HepG2 (cell line): ENCODE measurements around the gene SLAIN2. TPM values are rescaled to one million over a fixed set of nuclear protein-coding genes. Genes with fewer than 3 reads are reported as not detected.
A peak's percentile ranks its signal among the peaks of the same experiment; 100 is the strongest.

Source experiments
- ATAC-seq: fragments of 200-7000 bp; cut with Tn5 transposase; 3 replicates; pipeline ENCODE4 v1.9.1; 2020; ENCODE audit warnings: mild to moderate bottlenecking, moderate library complexity
- BruUV-seq: library from RNA; stranded (reverse); fragments of 400-500 nt; replicated peaks from 2 replicates; lab custom pipeline; 2021; lab: Mats Ljungman, UMichigan
- CTCF ChIA-PET: fragments of 300-600 bp; formaldehyde crosslinking; extraction: SDS; loops from one replicate; lab custom pipeline; 2021; ENCODE audit warnings: low total read pairs, inconsistent platforms, low intra/inter-chr PET ratio; lab: Yijun Ruan, JAX
- POLR2A ChIA-PET: fragments of 350-600 bp; sonication (Branson Sonifier 250); formaldehyde crosslinking; loops from one replicate; lab custom pipeline; 2020; ENCODE audit warnings: antibody characterized with exemption, inconsistent platforms; lab: Yijun Ruan, JAX
- DNase-seq: peaks from one replicate; pipeline ENCODE4 v3.0.0-alpha.2; 2015; ENCODE audit warnings: low spot score
- FAIRE-seq: peaks from 3 replicates; lab custom pipeline; 2011; peaks lifted over from hg19 to GRCh38; lab: Jason Lieb, UNC
- H2AFZ ChIP-seq: one replicate; pipeline ENCODE4 v1.6.1; 2011; ENCODE audit warnings: low read length, inconsistent platforms
- H3K27ac ChIP-seq: fragments of 300-600 bp; 3 replicates; pipeline ENCODE4 v1.8.0; 2011; ENCODE audit warnings: mixed run types, mild to moderate bottlenecking, mixed read lengths, low read length, inconsistent platforms; ENCODE audit not compliant: insufficient read depth; ENCODE audit errors: extremely low read length
- H3K27me3 ChIP-seq, 2 experiments: fragments of 200-600 bp in 1 of 2; 2 replicates in 1 of 2; 3 replicates in 1 of 2; pipeline versions ENCODE4 v1.6.0 to v1.8.0; 2011; ENCODE audit warnings: low read length in 2 of 2, mild to moderate bottlenecking in 2 of 2, moderate library complexity in 2 of 2, inconsistent platforms in 1 of 2; ENCODE audit not compliant: insufficient read depth in 2 of 2, control insufficient read depth in 1 of 2
- H3K36me3 ChIP-seq, 2 experiments: fragments of 200-600 bp in 1 of 2; replicated peaks in 1 of 2; 2 replicates in 1 of 2; 3 replicates in 1 of 2; pipeline versions ENCODE4 v1.5.1 to v1.8.0; 2011; ENCODE audit warnings: low read length in 2 of 2, inconsistent platforms in 1 of 2; ENCODE audit not compliant: insufficient read depth in 2 of 2, control insufficient read depth in 1 of 2
- H3K4me1 ChIP-seq: 2 replicates; pipeline ENCODE4 v1.5.1; 2012; ENCODE audit warnings: low read length, inconsistent platforms; ENCODE audit not compliant: insufficient read depth
- H3K4me2 ChIP-seq: 2 replicates; pipeline ENCODE4 v1.6.0; 2011; ENCODE audit warnings: low read depth, low read length, inconsistent platforms
- H3K4me3 ChIP-seq, 3 experiments: fragments of 200-600 bp in 1 of 3; sonication (generic), shearing (Covaris generic) in 1 of 3; replicated peaks in 1 of 3; 2 replicates each; pipeline ENCODE4 v1.5.1; 2011 to 2016; ENCODE audit warnings: low read length in 3 of 3, inconsistent platforms in 2 of 3, low read depth in 2 of 3, mild to moderate bottlenecking in 2 of 3, control low read depth in 1 of 3, mixed read lengths in 1 of 3; ENCODE audit not compliant: insufficient read depth in 1 of 3
- H3K79me2 ChIP-seq: one replicate; pipeline ENCODE4 v1.6.1; 2011; ENCODE audit warnings: low read length, inconsistent platforms; ENCODE audit not compliant: insufficient read depth
- H3K9ac ChIP-seq: 2 replicates; pipeline ENCODE4 v1.6.0; 2011; ENCODE audit warnings: mild to moderate bottlenecking, low read depth, low read length, inconsistent platforms; ENCODE audit not compliant: insufficient read depth
- H3K9me3 ChIP-seq: 2 replicates; pipeline ENCODE4 v1.5.1; 2012; ENCODE audit warnings: mild to moderate bottlenecking, low read length
- H4K20me1 ChIP-seq: 2 replicates; pipeline ENCODE4 v1.6.0; 2011; ENCODE audit warnings: inconsistent platforms, mild to moderate bottlenecking, low read length, moderate library complexity; ENCODE audit not compliant: insufficient read depth
- CCDC6 ChIP-seq: sonication (generic); formaldehyde crosslinking; IDR thresholded peaks from 2 replicates; pipeline ENCODE4 v1.8.1; 2022; ENCODE audit warnings: mild to moderate bottlenecking, missing genetic modification reagents, moderate library complexity
- FOXM1 ChIP-seq: sonication (generic); formaldehyde crosslinking; IDR thresholded peaks from 2 replicates; pipeline ENCODE4 v1.5.0; 2020; ENCODE audit warnings: missing genetic modification reagents
- GZF1 ChIP-seq: sonication (generic); formaldehyde crosslinking; IDR thresholded peaks from 2 replicates; pipeline ENCODE4 v1.5.1; 2020; ENCODE audit warnings: mild to moderate bottlenecking, missing genetic modification reagents
- ISX ChIP-seq: sonication (generic); formaldehyde crosslinking; conservative IDR thresholded peaks from 2 replicates; pipeline ENCODE4 v1.5.0; 2020; ENCODE audit warnings: missing genetic modification reagents
- RBM39 ChIP-seq: fragments of 200-400 bp; formaldehyde crosslinking; IDR thresholded peaks from one replicate; pipeline ENCODE4 v1.6.1; 2018; ENCODE audit warnings: antibody characterized with exemption, mild to moderate bottlenecking, low read depth, low read length; ENCODE audit not compliant: poor library complexity, severe bottlenecking
- RCOR2 ChIP-seq: IDR thresholded peaks from 2 replicates; pipeline ENCODE4 v1.6.1; 2016; ENCODE audit warnings: missing biosample characterization, missing genetic modification reagents
- ZKSCAN8 ChIP-seq: IDR thresholded peaks from 2 replicates; pipeline ENCODE4 v1.6.1; 2016; ENCODE audit warnings: borderline replicate concordance, missing genetic modification reagents, missing compliant biosample characterization
- ZNF292 ChIP-seq: sonication (generic); formaldehyde crosslinking; IDR thresholded peaks from 2 replicates; pipeline ENCODE4 v1.8.1; 2022; ENCODE audit warnings: mild to moderate bottlenecking, low read depth, missing genetic modification reagents, borderline replicate concordance
- ZNF317 ChIP-seq: sonication (generic); formaldehyde crosslinking; IDR thresholded peaks from 2 replicates; pipeline ENCODE4 v1.5.0; 2020; ENCODE audit warnings: mild to moderate bottlenecking, missing genetic modification reagents
- ZNF34 ChIP-seq: sonication (generic); formaldehyde crosslinking; IDR thresholded peaks from 2 replicates; pipeline ENCODE4 v1.4.0; 2020; ENCODE audit warnings: mild to moderate bottlenecking, missing genetic modification reagents, borderline replicate concordance
- ZNF557 ChIP-seq: sonication (generic); formaldehyde crosslinking; IDR thresholded peaks from 2 replicates; pipeline ENCODE4 v1.4.0; 2020; ENCODE audit warnings: missing genetic modification reagents
- ZNF563 ChIP-seq: sonication (generic); formaldehyde crosslinking; IDR thresholded peaks from 2 replicates; pipeline ENCODE4 v1.8.0; 2022; ENCODE audit warnings: mild to moderate bottlenecking, moderate library complexity, missing genetic modification reagents
- ZNF564 ChIP-seq: sonication (generic); formaldehyde crosslinking; IDR thresholded peaks from 2 replicates; pipeline ENCODE4 v1.8.1; 2023; ENCODE audit warnings: mild to moderate bottlenecking, missing genetic modification reagents
- ZNF569 ChIP-seq: sonication (generic); formaldehyde crosslinking; IDR thresholded peaks from 2 replicates; pipeline ENCODE4 v1.5.0; 2020; ENCODE audit warnings: mild to moderate bottlenecking, missing genetic modification reagents, moderate library complexity, borderline replicate concordance
- ZNF777 ChIP-seq: sonication (generic); formaldehyde crosslinking; IDR thresholded peaks from 2 replicates; pipeline ENCODE4 v1.4.0; 2020; ENCODE audit warnings: missing genetic modification reagents
- WGBS: methylation state at CpG from one replicate; pipeline ENCODE4 v1.1.6; 2017; ENCODE audit warnings: low lambda C conversion rate; 5-methylcytosine and 5-hydroxymethylcytosine counted together
- in situ Hi-C: cut with HindIII; loops from 2 replicates; pipeline ENCODE4 v1.10.0; 2017; ENCODE audit warnings: low pct_unique_long_range_greater_than_20kb; ENCODE audit not compliant: extremely low pct_ligation_motif_present
- intact Hi-C: fragments of 100-400 bp; cut with micrococcal nuclease; formaldehyde crosslinking; loops from one replicate; pipeline ENCODE4 v1.10.0; 2022; ENCODE audit not compliant: unreplicated experiment
- polyA plus RNA-seq, 8 experiments: library from polyadenylated mRNA; depleted of rRNA in 3 of 8; stranded (reverse) in 7 of 8; unstranded in 1 of 8; fragments of >200 nt; fragmentation: Illumina TruSeq in 4 of 8; extraction: Trizol in 4 of 8; gene quantifications; 2 replicates each; pipeline versions ENCODE4 v1.2.1 to v1.2.3, GENCODE V29; 2011 to 2016; ENCODE audit warnings: low read depth in 4 of 8, missing spikeins in 1 of 8, mixed read lengths in 1 of 8; ENCODE audit not compliant: insufficient read depth in 1 of 8
- total RNA-seq, 5 experiments: library from RNA; depleted of rRNA; stranded (reverse); fragments of >200 nt; fragmentation: Illumina TruSeq; extraction: Trizol; gene quantifications; 2 replicates each; pipeline ENCODE4 v1.2.3, GENCODE V29; 2016; ENCODE audit warnings: low read depth in 1 of 5
- TF ChIP-seq, protein P1 (sequence below): sonication (generic); formaldehyde crosslinking; IDR thresholded peaks from 2 replicates; pipeline ENCODE4 v1.4.0; 2020; ENCODE audit warnings: mild to moderate bottlenecking, missing genetic modification reagents
- TF ChIP-seq, protein P2 (sequence below): IDR thresholded peaks from 2 replicates; pipeline ENCODE4 v1.6.1; 2016; ENCODE audit warnings: low read depth, borderline replicate concordance
- TF ChIP-seq, protein P3 (sequence below): sonication (generic); formaldehyde crosslinking; IDR thresholded peaks from 2 replicates; pipeline ENCODE4 v1.8.1; 2023; ENCODE audit warnings: mild to moderate bottlenecking, missing genetic modification reagents
- TF ChIP-seq, protein P4 (sequence below): sonication (generic); formaldehyde crosslinking; IDR thresholded peaks from 2 replicates; pipeline ENCODE4 v1.4.0; 2020; ENCODE audit warnings: missing genetic modification reagents

The SLAIN2 gene
- total and polyA plus RNA-seq, 2 of the 13 experiments (the other 11 are each of a cell fraction or from before 2014, with no cell fraction given): 20.7 to 22.5 TPM

DNA sequence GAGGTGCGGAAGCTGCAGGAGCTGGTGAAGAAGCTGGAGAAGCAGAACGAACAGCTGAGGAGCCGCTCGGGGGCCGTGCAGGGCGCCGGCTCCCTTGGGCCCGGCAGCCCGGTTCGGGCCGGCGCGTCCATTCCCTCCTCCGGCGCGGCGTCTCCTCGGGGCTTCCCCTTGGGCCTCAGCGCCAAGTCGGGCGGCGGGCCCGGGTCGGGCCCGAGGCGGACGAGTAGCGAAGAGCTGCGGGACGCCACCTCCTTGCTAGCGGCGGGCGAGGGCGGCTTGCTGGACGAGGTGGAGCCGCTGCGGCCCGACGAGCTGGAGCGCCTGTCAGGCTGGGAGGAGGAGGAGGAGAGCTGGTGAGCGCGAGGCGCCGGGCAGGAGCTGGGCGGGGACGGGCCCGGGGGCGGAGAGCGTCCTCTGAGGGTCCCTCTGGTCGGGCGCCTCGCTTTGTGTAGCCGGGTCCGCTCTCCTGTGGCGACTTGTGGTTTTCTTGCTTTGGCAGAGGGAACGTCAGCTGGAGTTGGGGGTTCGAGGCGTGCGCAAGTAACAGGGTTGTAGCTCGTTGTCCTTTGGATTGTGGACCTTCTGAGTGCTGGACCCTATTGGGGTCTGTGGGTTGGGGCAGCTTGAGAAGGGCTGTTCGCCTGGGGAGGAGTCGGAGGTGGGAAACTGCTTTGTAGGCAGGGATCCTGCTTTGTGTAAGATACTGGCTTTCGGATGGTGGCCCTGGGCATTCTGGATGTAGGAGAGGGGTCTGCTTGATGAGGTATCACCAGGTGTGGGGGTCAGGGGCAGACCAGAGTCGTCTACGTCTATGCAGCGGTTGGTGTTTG is 662 bp downstream of the SLAIN2 start (continued):
- TF ChIP-seq ISX (CRISPR knock-in tag) (no peak), RCOR2 (CRISPR knock-in tag) (no peak), ZNF777 (CRISPR knock-in tag) (peak; percentile 65; the same call in 1 of the 2 replicates), ZNF564 (CRISPR knock-in tag) (peak; percentile 55; the same call in 1 of the 2 replicates), CCDC6 (CRISPR knock-in tag) (peak; percentile 25; the same call in 1 of the 2 replicates), RBM39 (peak; percentile 7), GZF1 (CRISPR knock-in tag) (no peak)
- TF ChIP-seq, protein P1, sequence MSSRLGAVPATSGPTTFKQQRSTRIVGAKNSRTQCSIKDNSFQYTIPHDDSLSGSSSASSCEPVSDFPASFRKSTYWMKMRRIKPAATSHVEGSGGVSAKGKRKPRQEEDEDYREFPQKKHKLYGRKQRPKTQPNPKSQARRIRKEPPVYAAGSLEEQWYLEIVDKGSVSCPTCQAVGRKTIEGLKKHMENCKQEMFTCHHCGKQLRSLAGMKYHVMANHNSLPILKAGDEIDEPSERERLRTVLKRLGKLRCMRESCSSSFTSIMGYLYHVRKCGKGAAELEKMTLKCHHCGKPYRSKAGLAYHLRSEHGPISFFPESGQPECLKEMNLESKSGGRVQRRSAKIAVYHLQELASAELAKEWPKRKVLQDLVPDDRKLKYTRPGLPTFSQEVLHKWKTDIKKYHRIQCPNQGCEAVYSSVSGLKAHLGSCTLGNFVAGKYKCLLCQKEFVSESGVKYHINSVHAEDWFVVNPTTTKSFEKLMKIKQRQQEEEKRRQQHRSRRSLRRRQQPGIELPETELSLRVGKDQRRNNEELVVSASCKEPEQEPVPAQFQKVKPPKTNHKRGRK (CRISPR knock-in tag): no peak
- TF ChIP-seq, all 625 proteins: peak for 77

DNA sequence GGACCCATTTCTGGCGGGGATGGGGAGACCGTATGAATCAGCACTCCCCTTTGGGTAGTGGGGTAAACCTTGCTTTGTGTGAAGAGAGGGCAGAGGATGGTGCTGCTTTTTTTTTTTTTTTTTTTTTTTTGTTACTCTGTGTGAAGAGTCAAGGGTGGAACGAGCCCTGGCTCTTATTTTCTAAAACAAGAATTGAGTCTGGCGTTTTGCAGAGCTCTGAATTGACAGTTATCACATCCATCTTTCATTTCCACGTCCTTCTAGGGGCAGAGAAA is 1.2 kb downstream of the SLAIN2 start:
- CTCF ChIA-PET: no interaction called here
- H4K20me1 ChIP-seq: peaks cover 29% of the 10 kb centered on the region
- in situ Hi-C loops (no loop called here), intact Hi-C loops (loop anchor here (10.0 kb wide), 2 partner anchors 308 to 442 kb away; partner anchors contain the start of gene FRYL)
- H3K36me3 ChIP-seq: no peaks in the 10 kb centered on the region
- no peak overlapping the region for H2AFZ ChIP-seq
- no TSS peak for BruUV-seq
- no peaks in the 10 kb centered on the region for H3K9me3 ChIP-seq
- H3K4me1 ChIP-seq: peaks cover 59% of the 10 kb centered on the region
- H3K27ac ChIP-seq: peak overlapping the region; percentile 91
- peak overlapping the region; percentile 82 for H3K4me2 ChIP-seq
- H3K9ac ChIP-seq: peak overlapping the region; percentile 93
- H3K27me3 ChIP-seq: no peaks in the 10 kb centered on the region; a peak in 1 of 5 replicates
- no peak for FAIRE-seq
- WGBS: 4% methylated on average over 5 of the region's 5 CpGs
- POLR2A ChIA-PET: no interaction called here
- H3K79me2 ChIP-seq: peaks cover 51% of the 10 kb centered on the region
- ATAC-seq: no peak
- no peak for DNase-seq
- H3K4me3 ChIP-seq: peak overlapping the region; percentile 88 to 99 (median 91)
- no peak for TF ChIP-seq ZNF569 (CRISPR knock-in tag)
- TF ChIP-seq ZNF317 (CRISPR knock-in tag): no peak
- TF ChIP-seq, protein P2, sequence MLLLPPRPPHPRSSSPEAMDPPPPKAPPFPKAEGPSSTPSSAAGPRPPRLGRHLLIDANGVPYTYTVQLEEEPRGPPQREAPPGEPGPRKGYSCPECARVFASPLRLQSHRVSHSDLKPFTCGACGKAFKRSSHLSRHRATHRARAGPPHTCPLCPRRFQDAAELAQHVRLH (CRISPR knock-in tag): no peak
- no peak for TF ChIP-seq ZNF563 (CRISPR knock-in tag)
- no peak for TF ChIP-seq ZNF292 (CRISPR knock-in tag)
- TF ChIP-seq ZNF34: no peak
- no peak for TF ChIP-seq FOXM1 (CRISPR knock-in tag)
- TF ChIP-seq, protein P3, sequence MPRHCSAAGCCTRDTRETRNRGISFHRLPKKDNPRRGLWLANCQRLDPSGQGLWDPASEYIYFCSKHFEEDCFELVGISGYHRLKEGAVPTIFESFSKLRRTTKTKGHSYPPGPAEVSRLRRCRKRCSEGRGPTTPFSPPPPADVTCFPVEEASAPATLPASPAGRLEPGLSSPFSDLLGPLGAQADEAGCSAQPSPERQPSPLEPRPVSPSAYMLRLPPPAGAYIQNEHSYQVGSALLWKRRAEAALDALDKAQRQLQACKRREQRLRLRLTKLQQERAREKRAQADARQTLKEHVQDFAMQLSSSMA (CRISPR knock-in tag): no peak
- no peak for TF ChIP-seq ZNF557 (CRISPR knock-in tag)
- TF ChIP-seq, protein P4, sequence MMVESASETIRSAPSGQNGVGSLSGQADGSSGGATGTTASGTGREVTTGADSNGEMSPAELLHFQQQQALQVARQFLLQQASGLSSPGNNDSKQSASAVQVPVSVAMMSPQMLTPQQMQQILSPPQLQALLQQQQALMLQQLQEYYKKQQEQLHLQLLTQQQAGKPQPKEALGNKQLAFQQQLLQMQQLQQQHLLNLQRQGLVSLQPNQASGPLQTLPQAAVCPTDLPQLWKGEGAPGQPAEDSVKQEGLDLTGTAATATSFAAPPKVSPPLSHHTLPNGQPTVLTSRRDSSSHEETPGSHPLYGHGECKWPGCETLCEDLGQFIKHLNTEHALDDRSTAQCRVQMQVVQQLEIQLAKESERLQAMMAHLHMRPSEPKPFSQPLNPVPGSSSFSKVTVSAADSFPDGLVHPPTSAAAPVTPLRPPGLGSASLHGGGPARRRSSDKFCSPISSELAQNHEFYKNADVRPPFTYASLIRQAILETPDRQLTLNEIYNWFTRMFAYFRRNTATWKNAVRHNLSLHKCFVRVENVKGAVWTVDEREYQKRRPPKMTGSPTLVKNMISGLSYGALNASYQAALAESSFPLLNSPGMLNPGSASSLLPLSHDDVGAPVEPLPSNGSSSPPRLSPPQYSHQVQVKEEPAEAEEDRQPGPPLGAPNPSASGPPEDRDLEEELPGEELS (CRISPR knock-in tag): no peak
- TF ChIP-seq ZKSCAN8 (CRISPR knock-in tag): no peak
